ENCODE measurements around the gene DGUOK. TPM values are rescaled to one million over a fixed set of nuclear protein-coding genes. Genes with fewer than 3 reads are reported as not detected.

The DGUOK gene
- total and polyA plus RNA-seq, 10 of the 15 experiments (the other 5 are each of a cell fraction or from before 2014, with no cell fraction given) = 64.4 to 234 (median 91.4) TPM

GRCh38 chr2:73956218-73956865 is 29.7 kb downstream of the DGUOK start (continued):
- TF ChIP-seq RELA (IDR thresholded peaks at IDR 0.05; ENCODE audit: borderline replicate concordance, partially characterized antibody) (no peak), CREM (IDR thresholded peaks at IDR 0.05; ENCODE audit: low read depth) (no peak), ELK1 (IDR thresholded peaks at IDR 0.05; ENCODE audit: low read depth, low read length) (no peak), ATF3 (IDR thresholded peaks at IDR 0.05; ENCODE audit: borderline replicate concordance, extremely low read depth, low read depth, low read length) (no peak), E4F1 (IDR thresholded peaks at IDR 0.05; ENCODE audit: borderline replicate concordance, partially characterized antibody) (no peak), SP1 (IDR thresholded peaks at IDR 0.05; ENCODE audit: low read depth, low read length) (no peak), STAT1 (conservative IDR thresholded peaks at IDR 0.05) (no peak), EP300 (IDR thresholded peaks at IDR 0.05; ENCODE audit: borderline replicate concordance in 1 of 2, control insufficient read depth in 1 of 2, low read depth in 2 of 2, low read length in 2 of 2) (no peak), PML (IDR thresholded peaks at IDR 0.05; ENCODE audit: low read length) (no peak), EED (IDR thresholded peaks at IDR 0.05; ENCODE audit: low read depth) (no peak), RAD51 (IDR thresholded peaks at IDR 0.05) (no peak), RCOR1 (conservative IDR thresholded peaks at IDR 0.05; ENCODE audit: low read depth, low read length) (no peak)

Measured in GM12878 (cell line).